ENCODE measurements around the gene PTPN12.
"Not testable (repeated sequence)": the region's sequence is repeated elsewhere in the genome, so short reads cannot be mapped to it uniquely, and the experiment has no call there.

Gene PTPN12

DNA sequence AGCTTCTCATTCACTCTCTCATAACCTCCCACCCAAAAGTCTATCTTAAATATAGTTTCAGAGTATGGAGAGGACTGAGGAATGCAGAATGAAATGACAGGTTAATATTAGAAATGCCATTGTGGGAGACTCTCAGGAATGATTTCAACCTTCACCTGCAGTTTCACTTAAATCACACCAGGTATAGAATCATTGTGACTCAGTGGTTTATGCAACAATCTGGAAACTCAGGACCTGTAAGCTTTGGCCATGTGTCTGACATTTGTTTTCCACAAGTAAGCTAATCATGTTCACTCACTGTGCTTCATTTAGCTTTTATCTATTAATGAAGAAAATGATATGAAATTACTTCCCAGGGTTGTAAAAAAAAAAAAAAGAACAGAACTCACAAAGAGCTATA lies 8.7 kb upstream of the PTPN12 start:
- Mint-ChIP-seq H3K9me3 (peaks cover 12% of the 10 kb centered on the region), H3K4me3 (no peak overlapping the region), H3K27me3 (ENCODE audit: low read depth, poor library complexity) (peaks cover 4% of the 10 kb centered on the region), H3K4me1 (peaks cover 4% of the 10 kb centered on the region), H3K27ac (no peak overlapping the region), H3K36me3 (ENCODE audit: low read depth) (peaks cover 9% of the 10 kb centered on the region)
- no peak for DNase-seq
- TF ChIP-seq, protein P1, sequence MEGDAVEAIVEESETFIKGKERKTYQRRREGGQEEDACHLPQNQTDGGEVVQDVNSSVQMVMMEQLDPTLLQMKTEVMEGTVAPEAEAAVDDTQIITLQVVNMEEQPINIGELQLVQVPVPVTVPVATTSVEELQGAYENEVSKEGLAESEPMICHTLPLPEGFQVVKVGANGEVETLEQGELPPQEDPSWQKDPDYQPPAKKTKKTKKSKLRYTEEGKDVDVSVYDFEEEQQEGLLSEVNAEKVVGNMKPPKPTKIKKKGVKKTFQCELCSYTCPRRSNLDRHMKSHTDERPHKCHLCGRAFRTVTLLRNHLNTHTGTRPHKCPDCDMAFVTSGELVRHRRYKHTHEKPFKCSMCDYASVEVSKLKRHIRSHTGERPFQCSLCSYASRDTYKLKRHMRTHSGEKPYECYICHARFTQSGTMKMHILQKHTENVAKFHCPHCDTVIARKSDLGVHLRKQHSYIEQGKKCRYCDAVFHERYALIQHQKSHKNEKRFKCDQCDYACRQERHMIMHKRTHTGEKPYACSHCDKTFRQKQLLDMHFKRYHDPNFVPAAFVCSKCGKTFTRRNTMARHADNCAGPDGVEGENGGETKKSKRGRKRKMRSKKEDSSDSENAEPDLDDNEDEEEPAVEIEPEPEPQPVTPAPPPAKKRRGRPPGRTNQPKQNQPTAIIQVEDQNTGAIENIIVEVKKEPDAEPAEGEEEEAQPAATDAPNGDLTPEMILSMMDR (IDR thresholded peaks at IDR 0.05), result no peak

- Mint-ChIP-seq H3K27me3 (ENCODE audit: low read depth, poor library complexity) (peaks cover 4% of the 10 kb centered on the region), H3K4me3 (no peak overlapping the region), H3K36me3 (ENCODE audit: low read depth) (peaks cover 9% of the 10 kb centered on the region), H3K4me1 (peaks cover 4% of the 10 kb centered on the region), H3K9me3 (peaks cover 15% of the 10 kb centered on the region), H3K27ac (no peak overlapping the region)
- DNase-seq, result no peak
- TF ChIP-seq, protein P1 (IDR thresholded peaks at IDR 0.05), result no peak
Observed at GRCh38 chr7:77529279-77529678, 7.8 kb upstream of the PTPN12 start.

DNA sequence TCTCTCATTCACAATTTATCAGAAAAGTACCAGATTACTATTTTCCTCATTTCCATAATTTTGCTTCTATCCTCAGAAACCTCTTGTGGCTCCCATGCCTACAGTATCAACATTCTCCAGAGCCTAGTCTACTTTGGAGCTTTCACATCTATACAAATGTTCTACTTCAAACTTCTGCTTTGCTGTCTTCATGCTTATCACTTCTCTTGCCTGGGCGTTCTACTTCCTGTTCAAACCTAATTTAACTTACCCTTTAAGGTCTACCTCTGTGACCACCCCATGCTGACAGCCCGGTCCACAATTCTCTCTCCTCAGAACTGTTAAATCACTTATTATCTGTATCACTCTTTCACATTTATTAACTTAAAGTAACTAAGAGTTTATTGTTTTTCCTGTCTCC lies 6.1 kb upstream of the PTPN12 start:
- TF ChIP-seq, protein P1 (IDR thresholded peaks at IDR 0.05), result no peak
- peaks cover 15% of the 10 kb centered on the region for H3K36me3 Mint-ChIP-seq (ENCODE audit: low read depth)
- no peak for DNase-seq
- peaks cover 3% of the 10 kb centered on the region for H3K27me3 Mint-ChIP-seq (ENCODE audit: low read depth, poor library complexity)
- peaks cover 9% of the 10 kb centered on the region for H3K4me1 Mint-ChIP-seq
- H3K4me3 Mint-ChIP-seq, result no peak overlapping the region
- peak overlapping the region; percentile 46 for H3K27ac Mint-ChIP-seq
- peaks cover 29% of the 10 kb centered on the region for H3K9me3 Mint-ChIP-seq

DNA sequence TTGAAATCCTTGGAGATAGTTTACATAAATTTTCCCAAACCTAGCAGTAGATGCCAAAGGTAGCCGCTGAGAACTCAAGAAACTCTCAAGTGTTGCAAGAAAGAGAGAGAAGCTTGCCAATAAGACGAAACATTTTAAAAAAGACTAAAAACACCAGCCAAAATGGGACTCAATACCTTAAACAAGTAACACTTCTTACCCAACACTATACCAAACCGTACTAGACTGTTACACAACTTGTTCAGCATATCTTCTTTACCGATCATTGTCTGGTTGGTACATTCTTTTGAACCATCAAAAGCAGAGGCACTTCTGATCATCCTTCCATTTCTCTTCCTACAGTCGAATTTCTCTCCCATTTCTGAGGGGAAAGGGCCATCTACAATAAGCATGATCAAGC lies 4.8 kb upstream of the PTPN12 start:
- no peak overlapping the region for H3K27ac Mint-ChIP-seq
- H3K27me3 Mint-ChIP-seq (ENCODE audit: low read depth, poor library complexity), result peaks cover 3% of the 10 kb centered on the region
- TF ChIP-seq, protein P1 (IDR thresholded peaks at IDR 0.05), result no peak
- H3K9me3 Mint-ChIP-seq, result peaks cover 32% of the 10 kb centered on the region
- peaks cover 15% of the 10 kb centered on the region for H3K36me3 Mint-ChIP-seq (ENCODE audit: low read depth)
- H3K4me3 Mint-ChIP-seq, result no peak overlapping the region
- no peak for DNase-seq
- H3K4me1 Mint-ChIP-seq, result peaks cover 9% of the 10 kb centered on the region

GRCh38 chr7:77532732-77533131 lies 4.4 kb upstream of the PTPN12 start:
- H3K27ac Mint-ChIP-seq; DNase-seq; H3K4me1 Mint-ChIP-seq; H3K27me3 Mint-ChIP-seq (ENCODE audit: low read depth, poor library complexity); H3K4me3 Mint-ChIP-seq: not testable (repeated sequence)
- peaks cover 15% of the 10 kb centered on the region for H3K36me3 Mint-ChIP-seq (ENCODE audit: low read depth)
- peaks cover 32% of the 10 kb centered on the region for H3K9me3 Mint-ChIP-seq

DNA sequence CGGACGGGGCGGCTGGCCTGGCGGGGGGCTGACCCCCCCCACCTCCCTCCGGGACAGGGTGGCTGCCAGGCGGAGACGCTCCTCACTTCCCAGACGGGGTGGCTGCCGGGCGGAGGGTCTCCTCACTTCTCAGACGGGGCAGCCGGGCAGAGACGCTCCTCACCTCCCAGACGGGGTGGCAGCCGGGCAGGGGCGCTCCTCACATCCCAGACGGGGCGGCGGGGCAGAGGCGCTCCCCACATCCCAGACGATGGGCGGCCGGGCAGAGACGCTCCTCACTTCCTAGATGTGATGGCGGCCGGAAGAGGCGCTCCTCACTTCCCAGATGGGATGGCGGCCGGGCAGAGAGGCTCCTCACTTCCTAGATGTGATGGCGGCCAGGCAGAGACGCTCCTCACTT lies 3.0 kb upstream of the PTPN12 start:
- H3K27ac Mint-ChIP-seq, result not testable (repeated sequence)

GRCh38 chr7:77536017-77536412 lies 1.1 kb upstream of the PTPN12 start:
- H3K27ac Mint-ChIP-seq, result no peak overlapping the region

More for the DNA sequence above, 3.0 kb upstream of the PTPN12 start:
- Mint-ChIP-seq H3K36me3 (ENCODE audit: low read depth) (peaks cover 15% of the 10 kb centered on the region), H3K4me1 (peaks cover 15% of the 10 kb centered on the region), H3K9me3 (peaks cover 32% of the 10 kb centered on the region)
- H3K27me3 Mint-ChIP-seq (ENCODE audit: low read depth, poor library complexity); DNase-seq; H3K4me3 Mint-ChIP-seq: not testable (repeated sequence)

More at GRCh38 chr7:77536017-77536412, 1.1 kb upstream of the PTPN12 start:
- no peak for DNase-seq
- H3K36me3 Mint-ChIP-seq (ENCODE audit: low read depth), result peaks cover 18% of the 10 kb centered on the region
- H3K27me3 Mint-ChIP-seq (ENCODE audit: low read depth, poor library complexity), result peaks cover 3% of the 10 kb centered on the region
- H3K4me3 Mint-ChIP-seq, result peak overlapping the region; percentile 93
- peaks cover 32% of the 10 kb centered on the region for H3K9me3 Mint-ChIP-seq
- H3K4me1 Mint-ChIP-seq, result peaks cover 35% of the 10 kb centered on the region
- TF ChIP-seq, protein P1 (IDR thresholded peaks at IDR 0.05), result no peak
